Gastroesophageal sphincter (tissue), 4 donors: ENCODE data around the gene IQGAP2. TPM values are rescaled to one million over a fixed set of nuclear protein-coding genes. Genes with fewer than 3 reads are reported as not detected.

ENCODE experiments used
- ATAC-seq: fragments of 150-250 bp; one replicate; pipeline ENCODE4 v1.9.1; 2016; ENCODE audit warnings: mild to moderate bottlenecking, moderate library complexity
- H3K27ac ChIP-seq, 4 donors: fragments of 200-600 bp; sonication (generic) in 3 of 4; 1 replicate in 3 of 4; 2 replicates in 1 of 4; pipeline ENCODE4 v1.5.1; 2016 to 2019
- H3K27me3 ChIP-seq: fragments of 200-600 bp; sonication (generic); one replicate; pipeline ENCODE4 v1.5.1; 2019
- H3K36me3 ChIP-seq, 2 donors: fragments of 200-600 bp; sonication (generic); one replicate each; pipeline ENCODE4 v1.5.1; 2019; ENCODE audit warnings: control low read depth in 1 of 2
- H3K4me1 ChIP-seq, 3 donors: fragments of 200-600 bp; sonication (generic); 1 replicate in 2 of 3; 2 replicates in 1 of 3; pipeline ENCODE4 v1.5.1; 2016 to 2019; ENCODE audit warnings: control low read depth in 2 of 3
- H3K4me3 ChIP-seq, 2 donors: fragments of 200-600 bp; sonication (generic); one replicate each; pipeline ENCODE4 v1.5.1; 2019; ENCODE audit warnings: mild to moderate bottlenecking in 1 of 2, moderate library complexity in 1 of 2
- H3K9me3 ChIP-seq, 3 donors: fragments of 200-600 bp; sonication (generic); one replicate each; pipeline ENCODE4 v1.5.1; 2017 to 2019; ENCODE audit warnings: control low read depth in 2 of 3
- CTCF ChIP-seq, 4 experiments: fragments of 200-600 bp in 2 of 4; fragments of 450-650 bp in 2 of 4; sonication (generic) in 1 of 4; IDR thresholded peaks; one replicate each; pipeline ENCODE4 v1.5.1; 2017 to 2019; ENCODE audit warnings: antibody characterized with exemption in 4 of 4, mild to moderate bottlenecking in 2 of 4, moderate library complexity in 2 of 4
- EP300 ChIP-seq: sonication (generic); formaldehyde crosslinking; IDR thresholded peaks from one replicate; pipeline ENCODE4 v1.6.1; 2017; ENCODE audit warnings: antibody characterized with exemption, mild to moderate bottlenecking
- POLR2A ChIP-seq, 2 donors: fragments of 450-650 bp; IDR thresholded peaks; one replicate each; pipeline ENCODE4 v1.6.1; 2017; ENCODE audit warnings: antibody characterized with exemption in 2 of 2, mild to moderate bottlenecking in 2 of 2, moderate library complexity in 1 of 2
- POLR2AphosphoS5 ChIP-seq: sonication (generic); formaldehyde crosslinking; IDR thresholded peaks from one replicate; pipeline ENCODE4 v1.6.1; 2017; ENCODE audit warnings: antibody characterized with exemption
- WGBS, 2 donors: methylation state at CpG; one replicate each; pipeline ENCODE4 v1.1.5; 2018; ENCODE audit warnings: low coverage in 1 of 2; 5-methylcytosine and 5-hydroxymethylcytosine counted together
- total RNA-seq, 4 donors: library from RNA; depleted of rRNA; stranded (reverse); fragments of >200 nt; gene quantifications; one replicate each; pipeline ENCODE4 v1.1.0, GENCODE V29; 2016

Gene IQGAP2
- total RNA-seq, 4 donors from 2014 or later, result 15.7 to 34.4 (median 25.8) TPM

GRCh38 chr5:76746677-76747076 lies 343.6 kb downstream of the IQGAP2 start:
- WGBS, 2 donors, result 78 to 93% methylated on average over 2 of the region's 2 CpGs
- Histone ChIP-seq H3K36me3 (no peaks in the 10 kb centered on the region), H3K27ac (no peak overlapping the region), H3K9me3 (no peaks in the 10 kb centered on the region), H3K27me3 (peaks cover 9% of the 10 kb centered on the region), H3K4me1 (no peaks in the 10 kb centered on the region), H3K4me3 (no peak overlapping the region)
- TF ChIP-seq POLR2A (IDR thresholded peaks at IDR 0.05) (no peak), CTCF (IDR thresholded peaks at IDR 0.05) (no peak), POLR2AphosphoS5 (no peak), EP300 (no peak)
- no peak for ATAC-seq

- no peak for TF ChIP-seq POLR2A (IDR thresholded peaks at IDR 0.05)
- TF ChIP-seq POLR2AphosphoS5, result no peak
- no peak for TF ChIP-seq CTCF (IDR thresholded peaks at IDR 0.05)
- no peak for TF ChIP-seq EP300
- H3K27me3 ChIP-seq, result peaks cover 9% of the 10 kb centered on the region
- H3K4me1 ChIP-seq, result no peaks in the 10 kb centered on the region
- H3K27ac ChIP-seq, result no peak overlapping the region
- no peaks in the 10 kb centered on the region for H3K36me3 ChIP-seq
- no peaks in the 10 kb centered on the region for H3K9me3 ChIP-seq
- no peak for ATAC-seq
- H3K4me3 ChIP-seq, result no peak overlapping the region
- WGBS, 2 donors, result 86 to 95% methylated on average over 2 to 13 of the region's 13 CpGs
Observed at GRCh38 chr5:76747706-76748105, 344.6 kb downstream of the IQGAP2 start.

DNA sequence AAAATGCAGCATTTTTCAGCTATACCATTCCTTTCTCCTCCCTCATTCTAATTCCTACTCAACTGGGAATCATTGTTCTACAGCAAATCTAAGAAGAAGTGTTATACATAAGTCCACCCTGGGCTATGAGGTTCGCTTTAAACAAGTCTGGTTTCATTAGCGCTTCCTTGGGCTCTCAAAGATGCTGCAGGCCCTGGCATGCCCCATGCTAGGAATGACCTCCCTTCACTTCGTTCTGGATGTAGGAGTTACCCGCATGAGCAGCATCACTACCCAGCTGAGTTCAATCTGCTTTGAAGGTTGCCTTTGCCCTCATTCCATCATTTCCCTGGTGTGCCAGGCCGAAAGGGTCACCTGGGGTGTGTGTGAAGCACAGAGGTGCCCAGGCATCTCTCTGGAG lies 348.2 kb downstream of the IQGAP2 start:
- Histone ChIP-seq H3K4me1 (no peaks in the 10 kb centered on the region), H3K27ac (no peak overlapping the region), H3K27me3 (peaks cover 9% of the 10 kb centered on the region), H3K9me3 (no peaks in the 10 kb centered on the region), H3K4me3 (no peak overlapping the region), H3K36me3 (no peaks in the 10 kb centered on the region)
- 95 to 100% methylated on average over 2 to 4 of the region's 5 CpGs for WGBS, 2 donors
- TF ChIP-seq CTCF (IDR thresholded peaks at IDR 0.05), result no peak
- TF ChIP-seq EP300, result no peak
- no peak for TF ChIP-seq POLR2A (IDR thresholded peaks at IDR 0.05)
- TF ChIP-seq POLR2AphosphoS5, result no peak
- ATAC-seq, result no peak

GRCh38 chr5:76754668-76755078 lies 351.6 kb downstream of the IQGAP2 start:
- H3K4me1 ChIP-seq, result no peaks in the 10 kb centered on the region
- TF ChIP-seq POLR2AphosphoS5 (no peak), POLR2A (IDR thresholded peaks at IDR 0.05) (no peak), EP300 (no peak), CTCF (IDR thresholded peaks at IDR 0.05) (no peak)
- no peaks in the 10 kb centered on the region for H3K36me3 ChIP-seq
- 33 to 79% methylated on average over 1 to 3 of the region's 3 CpGs for WGBS, 2 donors
- no peak overlapping the region for H3K27ac ChIP-seq
- no peak for ATAC-seq
- no peak overlapping the region for H3K4me3 ChIP-seq
- no peaks in the 10 kb centered on the region for H3K27me3 ChIP-seq
- no peaks in the 10 kb centered on the region for H3K9me3 ChIP-seq

- Histone ChIP-seq H3K4me1 (no peaks in the 10 kb centered on the region), H3K9me3 (no peaks in the 10 kb centered on the region), H3K36me3 (no peaks in the 10 kb centered on the region), H3K4me3 (no peak overlapping the region), H3K27ac (no peak overlapping the region), H3K27me3 (no peaks in the 10 kb centered on the region)
- 63 to 96% methylated on average over 5 to 8 of the region's 11 CpGs for WGBS, 2 donors
- ATAC-seq, result no peak
- TF ChIP-seq CTCF (IDR thresholded peaks at IDR 0.05), result no peak
- no peak for TF ChIP-seq POLR2A (IDR thresholded peaks at IDR 0.05)
- no peak for TF ChIP-seq POLR2AphosphoS5
- no peak for TF ChIP-seq EP300
Observed at GRCh38 chr5:76755779-76756637, 352.9 kb downstream of the IQGAP2 start.
